GM23248 (cell line): ENCODE results near the gene UQCR10.

Experiments used
- EZH2 ChIP-seq: fragments of 200-600 bp; sonication (generic); IDR thresholded peaks from 2 replicates; pipeline ENCODE4 v1.6.1; 2018; ENCODE audit warnings: antibody characterized with exemption, mild to moderate bottlenecking; ENCODE audit not compliant: insufficient read depth, poor library complexity, severe bottlenecking
- EZH2phosphoT487 ChIP-seq: fragments of 200-600 bp; sonication (generic); IDR thresholded peaks from 2 replicates; pipeline ENCODE4 v1.6.1; 2018; ENCODE audit warnings: antibody characterized with exemption, moderate library complexity, mild to moderate bottlenecking, low read depth; ENCODE audit not compliant: insufficient read depth

DNA sequence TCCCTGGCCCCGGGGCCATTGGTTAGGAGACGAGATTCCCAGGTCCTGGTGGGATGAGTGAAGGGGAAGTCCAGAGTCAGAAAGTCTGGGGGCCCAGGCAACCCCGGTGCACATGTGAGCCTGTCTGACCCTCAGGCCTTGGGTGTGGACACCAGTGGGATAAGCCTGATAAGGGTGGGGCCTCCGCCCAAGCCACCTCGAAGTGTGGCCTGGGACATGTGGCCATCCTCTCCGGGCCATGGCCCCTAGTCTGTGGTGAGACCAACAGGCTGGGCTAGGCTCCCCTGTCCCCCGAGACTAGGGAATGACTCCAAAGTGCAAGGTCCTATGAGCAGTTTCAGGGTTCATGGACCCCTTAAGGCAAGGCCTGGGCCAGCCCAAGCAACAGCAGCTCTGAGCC is 41.1 kb upstream of the UQCR10 start:
- TF ChIP-seq EZH2phosphoT487 = no peak
- no peak for TF ChIP-seq EZH2
